Gastroesophageal sphincter (tissue), 4 donors: ENCODE data around the gene CRACR2B. TPM values are rescaled to one million over a fixed set of nuclear protein-coding genes. Genes with fewer than 3 reads are reported as not detected.

ENCODE experiments used
- ATAC-seq: fragments of 150-250 bp; one replicate; pipeline ENCODE4 v1.9.1; 2016; ENCODE audit warnings: mild to moderate bottlenecking, moderate library complexity
- H3K27ac ChIP-seq, 4 donors: fragments of 200-600 bp; sonication (generic) in 3 of 4; 1 replicate in 3 of 4; 2 replicates in 1 of 4; pipeline ENCODE4 v1.5.1; 2016 to 2019
- H3K27me3 ChIP-seq: fragments of 200-600 bp; sonication (generic); one replicate; pipeline ENCODE4 v1.5.1; 2019
- H3K36me3 ChIP-seq, 2 donors: fragments of 200-600 bp; sonication (generic); one replicate each; pipeline ENCODE4 v1.5.1; 2019; ENCODE audit warnings: control low read depth in 1 of 2
- H3K4me1 ChIP-seq, 3 donors: fragments of 200-600 bp; sonication (generic); 1 replicate in 2 of 3; 2 replicates in 1 of 3; pipeline ENCODE4 v1.5.1; 2016 to 2019; ENCODE audit warnings: control low read depth in 2 of 3
- H3K4me3 ChIP-seq, 2 donors: fragments of 200-600 bp; sonication (generic); one replicate each; pipeline ENCODE4 v1.5.1; 2019; ENCODE audit warnings: mild to moderate bottlenecking in 1 of 2, moderate library complexity in 1 of 2
- H3K9me3 ChIP-seq, 3 donors: fragments of 200-600 bp; sonication (generic); one replicate each; pipeline ENCODE4 v1.5.1; 2017 to 2019; ENCODE audit warnings: control low read depth in 2 of 3
- EP300 ChIP-seq: sonication (generic); formaldehyde crosslinking; IDR thresholded peaks from one replicate; pipeline ENCODE4 v1.6.1; 2017; ENCODE audit warnings: antibody characterized with exemption, mild to moderate bottlenecking
- POLR2A ChIP-seq, 2 donors: fragments of 450-650 bp; IDR thresholded peaks; one replicate each; pipeline ENCODE4 v1.6.1; 2017; ENCODE audit warnings: antibody characterized with exemption in 2 of 2, mild to moderate bottlenecking in 2 of 2, moderate library complexity in 1 of 2
- POLR2AphosphoS5 ChIP-seq: sonication (generic); formaldehyde crosslinking; IDR thresholded peaks from one replicate; pipeline ENCODE4 v1.6.1; 2017; ENCODE audit warnings: antibody characterized with exemption
- WGBS, 2 donors: methylation state at CpG; one replicate each; pipeline ENCODE4 v1.1.5; 2018; ENCODE audit warnings: low coverage in 1 of 2; 5-methylcytosine and 5-hydroxymethylcytosine counted together
- total RNA-seq, 4 donors: library from RNA; depleted of rRNA; stranded (reverse); fragments of >200 nt; gene quantifications; one replicate each; pipeline ENCODE4 v1.1.0, GENCODE V29; 2016
- TF ChIP-seq, protein P1 (sequence below), 4 experiments: fragments of 200-600 bp in 2 of 4; fragments of 450-650 bp in 2 of 4; sonication (generic) in 1 of 4; IDR thresholded peaks; one replicate each; pipeline ENCODE4 v1.5.1; 2017 to 2019; ENCODE audit warnings: antibody characterized with exemption in 4 of 4, mild to moderate bottlenecking in 2 of 4, moderate library complexity in 2 of 4

Gene CRACR2B
- total RNA-seq, 4 donors from 2014 or later = 4.1 to 10.3 (median 6.4) TPM

DNA sequence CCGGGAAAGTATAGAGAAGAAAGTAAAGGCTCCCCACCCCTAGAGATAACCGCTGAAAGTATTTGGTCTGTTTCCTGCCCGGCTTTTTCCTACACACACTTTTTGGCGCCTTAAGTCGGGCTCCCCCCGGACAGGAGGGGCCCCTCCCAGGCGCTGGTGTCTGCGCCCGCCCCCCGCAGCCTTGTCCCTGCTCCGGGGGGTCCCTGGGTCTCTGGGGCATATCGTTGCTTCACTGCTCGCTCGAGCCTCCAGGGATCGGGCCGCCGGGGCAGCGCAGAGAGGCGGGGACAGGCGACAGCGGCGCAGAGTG, 928 bp upstream of the CRACR2B start:
- no peaks in the 10 kb centered on the region for H3K9me3 ChIP-seq
- peaks cover 0 to 44% of the 10 kb centered on the region in 2 donors for H3K36me3 ChIP-seq
- ATAC-seq = no peak
- peak overlapping the region in 1 of 2 donors; percentile 46 for H3K4me3 ChIP-seq
- TF ChIP-seq POLR2A (IDR thresholded peaks at IDR 0.05) = no peak
- no peak for TF ChIP-seq POLR2AphosphoS5
- no peak for TF ChIP-seq EP300
- TF ChIP-seq, protein P1, sequence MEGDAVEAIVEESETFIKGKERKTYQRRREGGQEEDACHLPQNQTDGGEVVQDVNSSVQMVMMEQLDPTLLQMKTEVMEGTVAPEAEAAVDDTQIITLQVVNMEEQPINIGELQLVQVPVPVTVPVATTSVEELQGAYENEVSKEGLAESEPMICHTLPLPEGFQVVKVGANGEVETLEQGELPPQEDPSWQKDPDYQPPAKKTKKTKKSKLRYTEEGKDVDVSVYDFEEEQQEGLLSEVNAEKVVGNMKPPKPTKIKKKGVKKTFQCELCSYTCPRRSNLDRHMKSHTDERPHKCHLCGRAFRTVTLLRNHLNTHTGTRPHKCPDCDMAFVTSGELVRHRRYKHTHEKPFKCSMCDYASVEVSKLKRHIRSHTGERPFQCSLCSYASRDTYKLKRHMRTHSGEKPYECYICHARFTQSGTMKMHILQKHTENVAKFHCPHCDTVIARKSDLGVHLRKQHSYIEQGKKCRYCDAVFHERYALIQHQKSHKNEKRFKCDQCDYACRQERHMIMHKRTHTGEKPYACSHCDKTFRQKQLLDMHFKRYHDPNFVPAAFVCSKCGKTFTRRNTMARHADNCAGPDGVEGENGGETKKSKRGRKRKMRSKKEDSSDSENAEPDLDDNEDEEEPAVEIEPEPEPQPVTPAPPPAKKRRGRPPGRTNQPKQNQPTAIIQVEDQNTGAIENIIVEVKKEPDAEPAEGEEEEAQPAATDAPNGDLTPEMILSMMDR (IDR thresholded peaks at IDR 0.05) = no peak
- H3K4me1 ChIP-seq = peaks cover 0 to 70% (median 32%) of the 10 kb centered on the region in 3 donors
- H3K27me3 ChIP-seq = peaks cover 81% of the 10 kb centered on the region
- 20% methylated on average over 1 of the region's 22 CpGs; no CpG with 5 or more reads in 1 of the 2 donors for WGBS, 2 donors
- H3K27ac ChIP-seq = peak overlapping the region in 3 of 4 donors; percentile 53 to 67 (median 60)

DNA sequence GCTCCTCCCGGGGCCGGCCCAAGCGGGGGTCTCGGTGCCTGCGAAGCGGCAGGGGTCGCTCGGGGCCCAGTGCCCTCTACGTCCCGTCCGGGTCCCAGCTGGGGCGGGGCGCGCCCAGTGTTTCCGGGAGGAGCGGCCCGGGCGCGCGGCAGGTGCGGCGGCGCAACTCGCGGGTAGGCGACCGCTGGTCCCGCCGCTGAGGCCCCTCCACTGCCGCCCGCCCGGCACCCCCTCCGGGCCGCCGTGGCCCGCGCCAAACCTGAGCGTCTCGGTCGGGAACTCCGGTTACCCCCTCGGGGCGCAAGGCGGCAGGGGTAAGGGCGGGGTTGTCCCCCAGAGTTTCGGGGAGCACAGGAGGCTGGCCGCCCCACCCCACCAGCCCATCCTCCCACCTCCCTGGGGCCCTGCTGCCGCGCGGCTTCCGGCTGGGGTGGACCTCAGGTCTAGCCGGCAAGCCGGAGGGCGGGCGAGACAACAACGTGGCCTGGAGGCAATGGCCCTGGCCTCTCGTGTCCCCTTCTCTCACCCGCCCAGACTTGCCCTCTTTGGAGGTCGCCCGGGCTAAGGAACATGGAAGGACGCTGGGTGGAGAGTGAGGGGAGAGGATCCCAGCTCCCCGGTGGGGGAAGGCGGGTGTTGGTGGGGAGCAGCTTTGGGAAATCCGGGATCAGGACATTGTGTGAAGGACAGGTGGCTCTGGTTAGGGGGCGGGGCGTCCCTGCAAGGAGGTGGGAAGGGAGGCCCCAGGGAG, 398 bp upstream of the CRACR2B start:
- Histone ChIP-seq H3K4me1 (peaks cover 0 to 70% (median 36%) of the 10 kb centered on the region in 3 donors), H3K9me3 (no peaks in the 10 kb centered on the region), H3K36me3 (peaks cover 0 to 39% of the 10 kb centered on the region in 2 donors), H3K27ac (peak overlapping the region in 3 of 4 donors; percentile 53 to 67 (median 60)), H3K4me3 (peak overlapping the region in 1 of 2 donors; percentile 46), H3K27me3 (peaks cover 86% of the 10 kb centered on the region)
- no peak for TF ChIP-seq POLR2AphosphoS5
- TF ChIP-seq EP300 = no peak
- no peak for TF ChIP-seq POLR2A (IDR thresholded peaks at IDR 0.05)
- TF ChIP-seq, protein P1 (IDR thresholded peaks at IDR 0.05) = no peak
- WGBS, 2 donors = 11 to 40% methylated on average over 2 of the region's 66 CpGs
- no peak for ATAC-seq

DNA sequence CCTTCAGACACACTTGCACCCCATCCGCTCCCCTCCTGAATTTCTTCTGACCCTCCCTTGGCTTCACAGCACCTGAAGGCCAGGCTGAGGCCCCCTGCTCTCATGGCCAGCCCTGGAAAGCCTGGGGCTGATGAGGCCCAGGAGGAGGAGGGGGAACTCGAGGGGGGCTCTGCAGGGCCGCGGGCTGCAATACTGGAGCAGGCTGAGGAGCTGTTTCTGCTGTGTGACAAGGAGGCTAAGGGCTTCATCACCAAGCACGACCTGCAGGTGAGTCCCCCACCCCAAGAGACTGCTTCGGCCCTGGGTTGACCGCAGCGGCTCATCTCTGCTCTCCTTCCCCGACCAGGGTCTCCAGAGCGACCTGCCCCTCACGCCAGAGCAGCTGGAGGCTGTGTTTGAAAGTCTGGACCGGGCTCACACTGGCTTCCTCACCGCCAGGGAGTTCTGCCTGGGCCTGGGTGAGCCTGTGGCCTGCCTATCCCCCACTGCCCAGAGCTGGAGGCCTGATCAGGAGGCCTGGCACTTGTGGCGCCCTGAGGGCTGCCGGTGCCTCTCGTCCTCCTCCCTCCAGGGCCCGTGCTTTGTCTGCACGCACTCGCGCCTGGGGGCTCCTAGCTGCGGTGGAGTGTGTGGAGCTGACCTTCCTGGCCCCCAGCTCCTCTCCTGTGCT, 922 bp downstream of the CRACR2B start:
- Histone ChIP-seq H3K27me3 (peaks cover 88% of the 10 kb centered on the region), H3K9me3 (no peaks in the 10 kb centered on the region), H3K4me1 (peaks cover 0 to 77% (median 42%) of the 10 kb centered on the region in 3 donors), H3K4me3 (peak overlapping the region in 1 of 2 donors; percentile 47), H3K27ac (peak overlapping the region in 3 of 4 donors; percentile 14 to 67 (median 60)), H3K36me3 (peaks cover 0 to 25% of the 10 kb centered on the region in 2 donors)
- TF ChIP-seq POLR2A (IDR thresholded peaks at IDR 0.05) = no peak
- TF ChIP-seq, protein P1 (IDR thresholded peaks at IDR 0.05) = no peak
- TF ChIP-seq EP300 = no peak
- no peak for TF ChIP-seq POLR2AphosphoS5
- ATAC-seq = no peak
- 100% methylated on average over 1 to 2 of the region's 21 CpGs for whole genome bisulfite sequencing, 2 donors

DNA sequence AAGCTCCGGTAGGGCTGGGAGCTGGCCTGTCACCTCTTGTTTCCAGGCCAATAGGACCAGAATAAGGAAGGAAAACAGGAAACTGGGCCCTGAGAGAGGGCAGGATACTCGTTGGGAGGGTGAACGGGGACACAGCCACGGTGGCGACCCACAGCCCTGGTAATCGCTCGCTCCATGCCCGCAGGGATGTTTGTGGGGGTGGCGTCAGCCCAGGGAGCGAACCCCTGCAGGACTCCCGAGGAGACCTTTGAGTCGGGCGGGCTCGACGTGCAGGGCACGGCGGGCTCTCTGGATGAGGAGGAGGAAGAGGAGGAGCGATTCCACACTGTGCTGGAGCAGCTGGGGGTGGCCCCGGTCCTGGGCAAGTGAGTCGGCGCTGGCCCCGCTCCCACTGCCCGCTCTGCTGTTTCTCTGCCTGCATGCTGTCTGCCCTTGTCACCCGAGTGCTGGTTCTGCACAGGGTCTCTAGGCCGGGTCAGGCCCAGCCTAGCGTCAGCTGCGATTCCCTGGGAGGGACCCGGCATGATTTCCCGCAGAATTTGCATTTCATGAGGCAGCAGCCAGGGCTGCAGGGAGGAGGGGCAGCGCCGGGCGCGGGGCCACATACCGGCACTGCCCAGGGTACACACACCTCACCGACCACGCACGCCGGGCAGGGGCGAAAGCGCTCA, 1.6 kb downstream of the CRACR2B start:
- H3K4me1 ChIP-seq = peaks cover 0 to 84% (median 48%) of the 10 kb centered on the region in 3 donors
- TF ChIP-seq POLR2AphosphoS5 (no peak), POLR2A (IDR thresholded peaks at IDR 0.05) (no peak), EP300 (no peak)
- TF ChIP-seq, protein P1 (IDR thresholded peaks at IDR 0.05) = no peak
- H3K9me3 ChIP-seq = no peaks in the 10 kb centered on the region
- WGBS, 2 donors = no CpG with 5 or more reads among the region's 40 CpGs
- peaks cover 0 to 19% of the 10 kb centered on the region in 2 donors for H3K36me3 ChIP-seq
- peak overlapping the region in 1 of 2 donors; percentile 47 for H3K4me3 ChIP-seq
- H3K27ac ChIP-seq = peak overlapping the region in 3 of 4 donors; percentile 39 to 67 (median 60)
- ATAC-seq = peak; percentile 1
- peaks cover 83% of the 10 kb centered on the region for H3K27me3 ChIP-seq
